ENCODE data around the gene HOXD10.
A peak's percentile ranks its signal among the peaks of the same experiment; 100 is the strongest.

- no peak for TF ChIP-seq CTCF (conservative IDR thresholded peaks at IDR 0.05 in 1 of 2, IDR thresholded peaks at IDR 0.05 in 1 of 2; ENCODE audit: low read depth in 1 of 2, low read length in 2 of 2)
- TF ChIP-seq EZH2 (IDR thresholded peaks at IDR 0.05; ENCODE audit: low read length, missing control alignments), result peak; percentile 49
Measured at GRCh38 chr2:176115883-176116813, at the start of gene HOXD10.

Data from fibroblast of lung (primary cell).